ENCODE measurements around the gene CD28. TPM values are rescaled to one million over a fixed set of nuclear protein-coding genes. Genes with fewer than 3 reads are reported as not detected.

CD28 gene
- total and polyA plus RNA-seq, 2 donors from 2014 or later = 0.37 to 4.7 TPM

GRCh38 chr2:203678971-203679370, 27.5 kb upstream of the CD28 start:
- FAIRE-seq = no peak
- peaks cover 0 to 10% (median 6%) of the 10 kb centered on the region in 3 donors for H3K4me1 ChIP-seq (ENCODE audit: control insufficient read depth in 2 of 3, insufficient read depth in 2 of 3, low read depth in 1 of 3, low read length in 3 of 3)

GRCh38 chr2:203679401-203679800, 27.0 kb upstream of the CD28 start:
- H3K36me3 ChIP-seq (ENCODE audit: control insufficient read depth in 2 of 3, insufficient read depth in 3 of 3, low read length in 3 of 3) = no peaks in the 10 kb centered on the region
- H3K9ac ChIP-seq (ENCODE audit: low read length in 3 of 3) = no peak overlapping the region
- H3K27ac ChIP-seq (ENCODE audit: low read depth in 2 of 2, low read length in 2 of 2) = no peak overlapping the region
- FAIRE-seq (no peak), DNase-seq (no peak)
- peaks cover 0 to 13% (median 10%) of the 10 kb centered on the region in 3 donors for H3K4me1 ChIP-seq (ENCODE audit: control insufficient read depth in 2 of 3, insufficient read depth in 2 of 3, low read depth in 1 of 3, low read length in 3 of 3)
- H3K9me3 ChIP-seq (ENCODE audit: control insufficient read depth in 2 of 3, insufficient read depth in 1 of 3, low read length in 3 of 3) = no peaks in the 10 kb centered on the region
- intact Hi-C loops (cut with DNase I) = no loop called here
- TF ChIP-seq CTCF (IDR thresholded peaks at IDR 0.05; ENCODE audit: borderline replicate concordance, extremely low read depth, insufficient read depth) = no peak
- H3K4me3 ChIP-seq (ENCODE audit: low read length in 3 of 3) = no peak overlapping the region
- no peaks in the 10 kb centered on the region for H3K27me3 ChIP-seq (ENCODE audit: control insufficient read depth, insufficient read depth, low read length)

More at GRCh38 chr2:203678971-203679370, 27.5 kb upstream of the CD28 start:
- intact Hi-C loops (cut with DNase I) = no loop called here
- Histone ChIP-seq H3K4me3 (ENCODE audit: low read length in 3 of 3) (no peak overlapping the region), H3K9ac (ENCODE audit: low read length in 3 of 3) (no peak overlapping the region), H3K9me3 (ENCODE audit: control insufficient read depth in 2 of 3, insufficient read depth in 1 of 3, low read length in 3 of 3) (no peaks in the 10 kb centered on the region), H3K36me3 (ENCODE audit: control insufficient read depth in 2 of 3, insufficient read depth in 3 of 3, low read length in 3 of 3) (no peaks in the 10 kb centered on the region), H3K27me3 (ENCODE audit: control insufficient read depth, insufficient read depth, low read length) (no peaks in the 10 kb centered on the region), H3K27ac (ENCODE audit: low read depth in 2 of 2, low read length in 2 of 2) (no peak overlapping the region)
- no peak for DNase-seq
- TF ChIP-seq CTCF (IDR thresholded peaks at IDR 0.05; ENCODE audit: borderline replicate concordance, extremely low read depth, insufficient read depth) = no peak

- no peak for TF ChIP-seq CTCF (IDR thresholded peaks at IDR 0.05; ENCODE audit: borderline replicate concordance, extremely low read depth, insufficient read depth)
- intact Hi-C loops (cut with DNase I) = no loop called here
- no peaks in the 10 kb centered on the region for H3K36me3 ChIP-seq (ENCODE audit: control insufficient read depth in 2 of 3, insufficient read depth in 3 of 3, low read length in 3 of 3)
- H3K27ac ChIP-seq (ENCODE audit: low read depth in 2 of 2, low read length in 2 of 2) = peak overlapping the region; percentile 23 to 72
- DNase-seq (no peak), FAIRE-seq (no peak)
- H3K9me3 ChIP-seq (ENCODE audit: control insufficient read depth in 2 of 3, insufficient read depth in 1 of 3, low read length in 3 of 3) = no peaks in the 10 kb centered on the region
- H3K9ac ChIP-seq (ENCODE audit: low read length in 3 of 3) = no peak overlapping the region
- H3K27me3 ChIP-seq (ENCODE audit: control insufficient read depth, insufficient read depth, low read length) = no peaks in the 10 kb centered on the region
- no peak overlapping the region for H3K4me3 ChIP-seq (ENCODE audit: low read length in 3 of 3)
- peaks cover 0 to 26% (median 18%) of the 10 kb centered on the region in 3 donors for H3K4me1 ChIP-seq (ENCODE audit: control insufficient read depth in 2 of 3, insufficient read depth in 2 of 3, low read depth in 1 of 3, low read length in 3 of 3)
These were observed 24.5 kb upstream of the CD28 start for GRCh38 chr2:203681978-203682377.

GRCh38 chr2:203682688-203683130, 23.7 kb upstream of the CD28 start:
- intact Hi-C loops (cut with DNase I) = no loop called here
- TF ChIP-seq CTCF (IDR thresholded peaks at IDR 0.05; ENCODE audit: borderline replicate concordance, extremely low read depth, insufficient read depth) = no peak
- FAIRE-seq (no peak), DNase-seq (peak in 2 of 5 donors; percentile 40 to 86)
- Histone ChIP-seq H3K4me1 (ENCODE audit: control insufficient read depth in 2 of 3, insufficient read depth in 2 of 3, low read depth in 1 of 3, low read length in 3 of 3) (peaks cover 0 to 26% (median 20%) of the 10 kb centered on the region in 3 donors), H3K9me3 (ENCODE audit: control insufficient read depth in 2 of 3, insufficient read depth in 1 of 3, low read length in 3 of 3) (no peaks in the 10 kb centered on the region), H3K27me3 (ENCODE audit: control insufficient read depth, insufficient read depth, low read length) (no peaks in the 10 kb centered on the region), H3K27ac (ENCODE audit: low read depth in 2 of 2, low read length in 2 of 2) (peak overlapping the region; percentile 37 to 72), H3K36me3 (ENCODE audit: control insufficient read depth in 2 of 3, insufficient read depth in 3 of 3, low read length in 3 of 3) (no peaks in the 10 kb centered on the region), H3K4me3 (ENCODE audit: low read length in 3 of 3) (no peak overlapping the region), H3K9ac (ENCODE audit: low read length in 3 of 3) (no peak overlapping the region)

Measured in kidney (tissue), 14 donors.